Left cardiac atrium (tissue), 4 donors: ENCODE data around the gene HIP1. TPM values are rescaled to one million over a fixed set of nuclear protein-coding genes. Genes with fewer than 3 reads are reported as not detected.
"Not testable (repeated sequence)": the region's sequence is repeated elsewhere in the genome, so short reads cannot be mapped to it uniquely, and the experiment has no call there.

Source experiments
- ATAC-seq, 2 donors: fragments of 200-7000 bp; cut with Tn5 transposase; one replicate each; pipeline ENCODE4 v1.9.1; 2020; ENCODE audit warnings: mild to moderate bottlenecking in 2 of 2, moderate library complexity in 2 of 2
- DNase-seq: peaks from one replicate; pipeline ENCODE4 v3.0.0-alpha.2; 2020
- intact Hi-C, 2 donors: fragments of 100-400 bp; cut with DNase I; formaldehyde crosslinking; loops; one replicate each; pipeline versions ENCODE4 v1.14.1 to v1.15.1; 2022 to 2023
- total RNA-seq, 2 donors: library from RNA; stranded (reverse); fragmentation: NEBNext Ultra II Directional; extraction: Animal tissue kit (Norgen Biotek cat#: 25700); gene quantifications; one replicate each; pipeline ENCODE4 v1.2.1, GENCODE V29; 2021
- donor health status: DM: no; HTN: yes; CAD: no.
- donor health status: DM: no; HTN: yes; CAD: no; lungs with severe emphysema.
- donor health status: DM: yes; HTN: yes; CAD: no.
- donor health status: Dilated cardiomyopathy.

HIP1 gene
- total RNA-seq, 2 donors from 2014 or later = 15.1 to 15.5 TPM

DNA sequence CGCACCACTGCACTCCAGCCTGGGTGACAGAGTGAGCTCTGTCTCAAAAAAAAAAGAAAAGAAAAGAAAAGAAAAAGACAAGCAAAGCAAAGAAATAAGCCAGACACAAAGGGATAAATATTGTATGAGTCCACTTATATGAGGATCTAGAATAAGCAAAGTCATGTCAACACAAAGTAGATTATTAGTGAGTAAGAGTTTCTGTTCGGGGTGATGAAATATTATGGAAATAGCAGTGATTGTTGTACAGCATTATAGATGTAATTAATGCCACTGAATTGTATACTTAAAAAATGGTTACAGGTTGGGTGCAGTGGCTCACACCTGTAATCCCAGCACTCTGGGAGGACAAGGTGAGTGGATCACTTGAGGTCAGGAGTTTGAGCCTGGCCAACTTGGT, 83.2 kb downstream of the HIP1 start:
- DNase-seq = no peak
- intact Hi-C loops = loop anchor here in 1 of 2 donors (10.0 kb wide), 1 partner anchor 59 kb away; no protein-coding TSS in a partner anchor
- ATAC-seq = no peak

DNA sequence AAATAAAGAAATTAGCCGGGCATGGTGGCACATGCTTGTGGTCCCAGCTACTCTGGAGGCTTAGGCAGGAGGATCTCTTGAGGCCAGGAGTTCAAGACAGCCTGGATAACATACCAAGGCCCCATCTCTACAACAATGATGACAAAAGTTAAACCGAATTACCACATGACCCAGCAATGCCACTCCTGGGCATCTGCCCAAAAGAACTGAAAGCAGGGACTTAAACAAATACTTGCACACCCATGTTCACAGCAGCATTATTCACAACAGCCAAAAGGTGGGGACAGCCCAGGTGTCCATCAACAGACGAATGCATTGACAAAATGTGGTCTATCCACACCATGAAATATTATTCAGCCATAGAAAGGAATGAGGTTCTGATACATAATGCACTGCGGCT, 83.9 kb downstream of the HIP1 start:
- no peak for ATAC-seq
- intact Hi-C loops = loop anchor here in 1 of 2 donors (10.0 kb wide), 1 partner anchor 60 kb away; no protein-coding TSS in a partner anchor
- no peak for DNase-seq

DNA sequence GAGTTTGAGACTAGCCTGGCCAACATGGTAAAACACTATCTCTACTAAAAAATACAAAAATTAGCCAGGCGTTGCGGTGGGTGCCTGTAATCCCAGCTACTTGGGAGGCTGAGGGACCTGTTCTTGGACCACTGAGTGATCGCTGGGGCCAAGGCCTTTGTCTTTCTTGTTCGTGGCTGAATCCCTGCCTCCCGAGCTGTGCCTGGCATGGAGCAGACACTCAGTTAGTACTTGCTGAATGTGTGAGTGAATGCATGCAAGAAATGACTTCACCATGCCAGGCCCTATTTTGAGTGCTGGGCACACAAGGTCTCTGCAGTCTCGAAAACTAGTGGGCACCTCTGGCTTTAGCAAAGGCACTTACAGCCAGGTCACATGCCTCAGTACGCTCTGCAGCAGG, 85.1 kb downstream of the HIP1 start:
- ATAC-seq = no peak
- DNase-seq = no peak
- intact Hi-C loops = loop anchor here in 1 of 2 donors (10.0 kb wide), 1 partner anchor 61 kb away; no protein-coding TSS in a partner anchor

DNA sequence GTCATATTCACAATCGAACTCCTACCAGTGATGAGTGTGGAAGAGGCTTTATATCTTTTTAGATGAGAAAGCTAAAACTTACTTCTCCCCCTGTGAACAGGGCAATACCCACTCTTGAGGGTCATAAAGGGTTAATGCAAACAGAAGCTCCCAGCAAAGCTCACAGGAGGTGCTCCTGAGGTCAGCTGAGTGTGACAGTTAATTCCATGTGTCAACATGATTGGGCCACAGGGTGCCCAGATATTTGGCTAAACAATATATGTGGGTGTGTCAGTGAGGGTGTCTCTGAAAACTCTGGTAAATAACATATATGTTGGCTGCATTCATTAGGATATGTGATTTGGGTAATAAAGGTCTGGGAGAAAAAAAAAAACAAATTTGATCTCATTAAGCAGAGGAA, 86.0 kb downstream of the HIP1 start:
- ATAC-seq = no peak
- no peak for DNase-seq
- intact Hi-C loops = loop anchor here in 1 of 2 donors (10.0 kb wide), 1 partner anchor 62 kb away; no protein-coding TSS in a partner anchor

DNA sequence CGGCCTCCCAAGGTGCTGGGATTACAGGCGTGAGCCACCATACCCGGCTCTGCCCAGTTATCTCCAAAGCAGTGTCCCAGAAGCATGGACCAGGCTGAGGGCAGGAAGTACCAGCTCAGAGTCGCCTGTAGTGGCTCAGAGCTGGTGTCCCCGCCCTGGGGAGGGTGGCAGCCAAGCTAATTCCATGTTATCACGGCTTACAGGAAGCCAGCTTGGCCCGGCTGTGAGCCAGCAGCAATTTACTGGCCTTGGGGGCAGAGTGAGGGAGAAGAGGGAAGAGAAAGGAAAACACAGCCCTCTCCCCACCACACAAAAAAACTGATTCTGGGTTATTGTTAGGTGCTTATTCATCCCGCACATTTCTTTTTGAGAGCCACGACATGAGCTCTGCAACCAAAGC, 88.1 kb downstream of the HIP1 start:
- DNase-seq (peak; percentile 78), ATAC-seq (peak; percentile 70 to 84)
- intact Hi-C loops = loop anchor here in 1 of 2 donors (10.0 kb wide), 1 partner anchor 64 kb away; no protein-coding TSS in a partner anchor

DNA sequence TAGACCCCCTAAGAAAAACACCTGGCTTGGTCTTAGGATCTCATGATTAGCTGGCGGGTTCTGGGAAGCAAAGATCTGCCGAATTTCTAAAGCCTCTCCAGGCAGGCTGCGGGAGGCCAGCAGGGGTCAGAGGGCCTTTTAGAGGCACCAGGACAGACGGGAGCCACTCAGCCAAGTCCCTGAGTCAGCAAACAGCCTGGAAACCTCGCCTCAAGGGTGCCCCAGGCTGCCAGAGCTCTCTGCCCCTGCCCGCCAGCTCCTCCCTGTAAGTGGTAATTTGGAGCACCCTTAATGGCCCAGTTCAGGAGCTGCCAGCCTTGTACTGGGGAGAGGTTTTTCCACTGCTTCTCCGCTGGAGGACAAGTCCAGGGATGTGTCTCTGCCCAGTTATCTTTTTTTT, 88.7 kb downstream of the HIP1 start:
- DNase-seq (peak; percentile 36), ATAC-seq (peak in 1 of 2 donors; percentile 55)
- intact Hi-C loops = loop anchor here in 1 of 2 donors (10.0 kb wide), 1 partner anchor 65 kb away; no protein-coding TSS in a partner anchor

DNA sequence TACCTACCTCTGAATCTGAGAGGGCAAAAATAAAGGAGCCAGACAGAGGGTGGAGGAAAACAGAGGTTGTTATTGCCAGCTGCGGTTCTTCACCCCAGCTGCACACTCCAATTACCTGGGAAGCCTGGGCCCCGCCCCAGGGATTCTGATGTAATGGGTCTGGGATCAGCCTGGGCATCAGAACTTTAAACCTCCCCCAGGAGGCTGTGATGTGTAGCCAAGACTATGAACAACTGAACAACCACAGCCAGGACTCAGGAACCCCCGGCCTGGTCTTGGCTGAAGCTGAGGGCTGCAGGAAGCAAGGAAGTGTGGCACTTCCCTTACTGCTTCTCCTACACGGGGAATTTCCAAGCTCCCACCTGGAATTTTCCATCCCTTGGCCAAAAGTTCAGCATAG, 89.3 kb downstream of the HIP1 start:
- peak; percentile 62 to 82 for ATAC-seq
- intact Hi-C loops = no loop called here
- DNase-seq = no peak

DNA sequence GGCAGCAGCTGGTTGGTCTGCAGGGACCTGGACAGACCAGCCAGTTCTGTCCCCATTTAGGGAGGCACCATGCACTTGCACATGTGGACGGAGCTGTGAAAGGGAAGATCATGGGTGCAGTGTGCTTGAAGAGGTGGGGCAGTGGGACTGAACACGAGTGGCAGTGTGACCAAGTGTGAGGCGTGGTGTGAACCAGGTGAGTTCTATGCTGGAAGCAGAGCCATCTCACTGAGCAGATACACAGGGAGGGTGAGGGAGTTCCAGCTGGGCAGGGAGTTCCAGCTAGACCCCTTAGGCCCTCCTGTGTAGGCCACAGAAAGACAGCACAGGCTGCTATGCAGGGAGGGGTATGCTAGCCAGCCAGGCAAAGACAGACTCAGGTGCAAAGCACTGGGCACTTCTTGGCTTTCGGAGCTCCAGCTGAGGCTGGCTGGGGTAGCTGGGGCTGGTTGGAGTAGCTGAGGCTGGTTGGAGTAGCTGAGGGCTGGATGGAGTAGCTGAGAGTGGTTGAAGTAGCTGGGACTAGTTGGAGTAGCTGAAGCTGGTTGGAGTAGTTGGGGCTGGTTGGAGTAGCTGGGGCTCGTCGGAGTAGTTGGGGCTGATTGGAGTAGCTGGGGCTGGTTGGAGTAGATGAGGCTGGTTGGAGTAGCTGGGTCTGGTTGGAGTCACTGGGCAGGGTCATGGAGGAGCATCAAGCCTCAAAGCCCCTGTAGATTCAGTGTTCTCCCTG, 90.9 kb downstream of the HIP1 start:
- intact Hi-C loops = no loop called here
- DNase-seq (no peak), ATAC-seq (no peak)

DNA sequence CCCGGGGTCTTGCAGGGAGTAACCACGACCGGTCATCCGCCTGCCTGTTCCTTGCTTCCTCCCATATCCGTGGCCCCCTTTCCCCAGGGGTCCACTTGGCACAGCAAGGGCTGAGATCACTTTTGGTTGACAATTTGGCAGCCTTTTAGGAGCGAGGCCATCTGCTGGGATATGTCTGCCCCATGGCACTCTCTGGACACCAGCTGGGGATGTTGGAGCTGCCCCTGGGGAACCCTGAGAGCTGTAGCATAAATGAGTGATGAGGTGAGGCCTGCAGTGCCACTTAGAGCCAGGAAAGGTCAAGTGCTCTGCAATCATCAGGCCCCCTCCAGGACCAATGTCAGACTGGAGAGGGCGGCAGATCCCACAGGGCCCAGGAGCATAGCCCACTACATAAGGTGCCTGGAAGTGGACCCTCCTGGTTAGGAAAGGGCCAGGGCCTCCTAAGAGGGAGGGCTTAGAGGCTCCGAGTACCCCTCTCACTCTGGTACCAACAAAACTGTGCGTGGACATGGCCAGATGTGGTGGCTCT, 92.1 kb downstream of the HIP1 start:
- intact Hi-C loops = no loop called here
- no peak for DNase-seq
- ATAC-seq = no peak

DNA sequence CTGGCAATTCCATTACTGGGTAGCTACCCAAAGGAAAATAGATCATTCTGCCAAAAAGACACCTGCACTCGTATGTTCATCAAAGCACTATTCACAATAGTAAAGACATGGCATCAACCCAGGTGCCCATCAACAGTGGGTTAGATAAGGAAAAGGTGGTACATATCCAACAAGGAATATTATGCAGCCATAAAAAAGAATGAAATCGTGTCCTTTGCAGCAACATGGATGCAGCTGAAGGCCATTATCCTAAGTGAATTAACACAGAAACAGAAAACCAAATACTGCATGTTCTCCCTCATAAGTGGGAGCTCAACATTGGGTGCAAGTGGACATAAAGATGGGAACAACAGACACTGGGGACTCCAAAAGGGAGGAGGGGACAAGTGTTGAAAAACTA, 93.2 kb downstream of the HIP1 start:
- intact Hi-C loops = no loop called here
- no peak for ATAC-seq

DNA sequence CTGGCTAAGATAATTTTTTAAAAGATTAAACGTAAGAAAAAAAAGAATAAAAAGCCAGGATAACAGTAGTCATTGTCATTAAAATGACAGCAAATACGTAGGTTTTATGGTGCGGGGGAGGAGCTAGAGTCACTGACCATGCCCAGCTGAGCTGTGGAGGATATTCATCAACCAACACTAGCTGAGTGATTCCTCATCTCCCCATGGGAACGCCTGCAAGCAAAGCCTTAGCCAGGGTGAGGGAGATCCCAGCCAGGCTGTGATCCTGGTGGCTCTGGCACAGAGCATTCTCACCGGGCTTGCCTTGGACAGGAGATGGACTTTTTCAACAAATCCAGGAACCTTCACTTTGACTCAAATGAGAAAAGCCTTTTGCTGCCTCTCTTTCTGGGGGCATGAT, 94.2 kb downstream of the HIP1 start:
- ATAC-seq (peak in 1 of 2 donors; percentile 39), DNase-seq (no peak)
- intact Hi-C loops = no loop called here

More for the DNA sequence above, 93.2 kb downstream of the HIP1 start:
- no peak for DNase-seq

DNA sequence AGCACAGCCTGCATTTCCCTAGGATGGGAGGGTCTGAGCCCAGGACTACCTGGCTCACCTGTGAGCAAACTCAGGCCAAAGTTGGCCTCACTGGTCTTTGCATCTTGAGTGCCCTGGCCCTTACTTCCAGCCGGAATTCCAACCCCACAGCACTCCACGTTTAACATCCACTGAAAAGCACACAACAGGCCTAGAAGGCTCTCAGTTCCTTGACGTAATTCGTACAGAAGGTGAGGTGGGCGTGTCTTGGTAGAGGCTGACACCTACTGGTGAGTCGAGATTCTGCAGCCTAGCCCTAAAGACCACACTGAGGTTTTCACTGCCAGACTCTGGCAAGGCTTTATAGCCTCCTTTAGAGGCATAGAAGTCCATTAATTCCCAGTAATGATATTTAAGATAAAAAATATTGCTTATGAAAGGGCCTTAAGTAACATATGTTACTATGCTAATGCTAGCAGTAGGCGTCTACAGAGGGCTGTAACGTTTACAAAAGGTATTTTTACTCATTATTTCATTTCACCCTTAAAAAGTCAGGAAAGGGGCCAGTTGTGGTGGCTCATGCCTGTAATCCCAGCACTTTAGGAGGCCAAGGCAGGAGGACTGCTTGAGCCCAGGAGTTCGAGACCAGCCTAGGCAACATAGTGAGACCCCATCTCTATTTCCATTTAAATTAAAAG, 95.8 kb downstream of the HIP1 start:
- ATAC-seq (peak in 1 of 2 donors; percentile 23), DNase-seq (no peak)
- intact Hi-C loops = no loop called here

DNA sequence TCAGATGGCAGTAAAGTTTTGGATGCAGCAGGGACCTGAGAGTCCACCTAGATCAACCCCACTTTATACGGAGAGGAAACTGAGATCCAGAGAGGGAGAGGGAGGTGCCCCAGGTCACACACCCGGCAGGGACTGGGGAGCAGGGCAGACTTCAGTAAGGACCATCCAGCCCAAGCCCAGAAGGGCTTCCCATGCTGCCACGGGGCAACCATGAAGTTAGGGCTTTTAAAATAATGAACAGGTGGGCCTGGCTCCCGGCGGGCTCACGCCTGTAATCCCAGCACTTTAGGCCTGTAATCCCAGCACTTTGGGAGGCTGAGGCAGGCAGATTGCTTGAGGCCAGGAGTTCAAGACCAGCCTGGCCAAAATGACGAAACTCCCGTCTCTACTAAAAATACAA, 98.5 kb downstream of the HIP1 start:
- intact Hi-C loops = no loop called here
- DNase-seq (no peak), ATAC-seq (no peak)

DNA sequence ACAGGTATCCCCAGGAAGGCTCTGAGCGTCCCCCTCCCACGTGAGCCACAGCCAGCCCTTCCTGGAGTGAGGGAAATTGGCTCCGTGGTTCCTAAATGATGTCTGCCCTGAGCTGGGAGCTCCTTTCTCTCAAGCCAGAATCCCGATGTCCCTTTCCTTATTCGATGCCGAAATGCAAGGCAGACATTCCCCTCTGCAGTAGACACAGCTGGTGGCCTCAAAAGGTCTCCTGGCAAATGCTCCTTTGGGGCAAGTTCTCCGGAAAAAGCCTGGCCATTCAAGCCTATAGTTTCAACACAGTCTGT, 98.9 kb downstream of the HIP1 start:
- no peak for DNase-seq
- intact Hi-C loops = no loop called here
- no peak for ATAC-seq

DNA sequence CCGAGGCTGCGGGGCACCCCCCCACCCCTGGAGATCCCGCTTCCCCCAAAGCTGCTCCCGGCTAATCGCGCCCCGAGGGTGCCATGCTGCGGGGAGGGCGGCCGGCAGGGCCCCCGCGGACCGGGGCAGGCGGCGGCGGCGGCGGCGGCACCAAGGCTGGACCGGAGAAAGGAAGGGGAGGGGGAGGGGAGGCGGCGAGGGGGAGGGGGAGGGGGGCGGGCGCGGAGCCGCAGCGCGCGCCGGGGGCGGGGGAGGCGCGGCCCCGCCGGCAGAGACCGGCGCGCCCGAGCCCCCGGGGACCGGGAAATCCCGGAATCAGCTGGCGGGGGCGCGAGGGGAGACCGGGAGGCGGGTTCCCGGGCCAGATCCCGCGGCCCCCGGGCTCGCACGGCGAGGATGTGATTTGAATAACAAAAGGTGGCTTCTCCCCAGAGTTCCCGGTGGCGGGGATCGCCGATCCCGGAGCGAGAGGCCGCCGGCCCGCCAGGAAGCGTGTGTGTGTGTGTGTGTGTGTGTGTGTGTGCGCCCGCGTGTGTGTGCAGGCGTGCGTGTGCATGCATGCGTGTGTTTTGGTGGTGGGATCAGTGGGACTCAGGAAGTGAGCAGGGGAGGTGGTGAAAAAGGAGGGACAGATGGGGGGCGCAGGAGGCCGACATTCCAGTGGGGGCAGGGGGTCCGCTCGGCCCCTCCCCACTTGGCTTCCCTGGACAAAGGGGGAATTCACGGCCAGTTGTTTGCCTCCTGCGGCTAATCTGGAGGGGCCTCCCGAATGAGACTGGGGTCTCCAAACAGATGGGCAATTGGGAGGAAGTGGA, 99.5 kb downstream of the HIP1 start:
- intact Hi-C loops = no loop called here
- ATAC-seq = peak; percentile 59 to 60
- peak; percentile 60 for DNase-seq

DNA sequence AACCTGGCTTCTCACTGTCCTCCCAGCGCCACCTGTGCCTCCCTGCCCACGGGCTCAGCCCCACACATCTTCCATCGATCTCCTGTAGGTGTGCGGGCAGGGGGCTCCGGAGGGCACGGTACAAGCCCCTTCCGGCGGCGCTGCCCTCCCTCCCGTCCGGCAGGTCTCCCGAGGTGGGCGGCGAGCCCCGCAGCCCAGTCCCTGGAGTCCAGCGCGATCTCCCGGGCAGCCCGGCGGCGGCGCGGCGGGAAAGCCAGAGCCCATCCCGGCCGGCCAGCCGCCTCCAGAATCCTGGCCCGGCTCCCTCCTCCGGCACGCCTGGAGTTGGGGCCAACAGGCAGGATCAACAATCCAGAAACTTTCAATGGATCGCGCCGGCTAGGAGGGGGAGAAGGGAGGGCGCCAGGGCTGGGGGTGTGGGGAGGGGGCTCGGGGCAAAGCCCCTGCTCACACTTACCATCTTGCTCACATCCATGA, 100.1 kb downstream of the HIP1 start:
- peak; percentile 83 to 84 for ATAC-seq
- DNase-seq = peak; percentile 72
- intact Hi-C loops = no loop called here

DNA sequence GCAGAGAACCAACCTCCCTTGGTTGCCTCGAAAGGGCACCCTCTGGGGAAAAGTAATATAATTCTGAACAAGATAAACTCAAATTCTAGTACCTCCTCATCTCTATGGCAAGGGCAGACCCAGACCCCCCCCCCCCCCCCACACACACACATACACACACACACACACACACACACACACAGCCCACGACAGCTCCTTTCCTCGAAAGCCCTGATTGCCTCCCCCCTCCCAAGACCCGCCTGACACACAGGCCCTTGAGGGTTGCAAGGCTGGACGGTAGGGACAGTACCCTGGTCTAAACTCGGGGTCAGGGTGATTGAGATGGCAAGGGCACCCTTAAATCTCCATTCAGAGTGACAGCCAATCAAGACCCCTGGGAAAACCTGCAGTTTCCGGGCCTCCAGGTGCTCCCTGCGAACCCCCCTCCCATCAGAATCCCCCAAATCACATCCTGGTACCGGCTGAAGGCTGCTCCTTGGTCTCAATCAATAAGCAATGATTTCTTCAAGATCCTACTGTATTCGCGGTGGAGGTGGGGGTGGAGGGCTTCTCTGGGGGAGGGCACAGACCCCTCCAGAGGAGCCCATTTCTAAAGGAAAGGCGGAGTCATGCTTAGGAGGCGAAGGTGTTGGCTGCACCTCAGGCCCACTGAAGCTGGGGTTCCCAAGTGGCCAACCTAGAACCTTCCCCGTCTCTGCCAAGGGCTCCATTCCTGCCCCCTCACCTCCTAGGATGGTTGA, 100.7 kb downstream of the HIP1 start:
- DNase-seq (no peak), ATAC-seq (peak in 1 of 2 donors; percentile 6)
- intact Hi-C loops = no loop called here

DNA sequence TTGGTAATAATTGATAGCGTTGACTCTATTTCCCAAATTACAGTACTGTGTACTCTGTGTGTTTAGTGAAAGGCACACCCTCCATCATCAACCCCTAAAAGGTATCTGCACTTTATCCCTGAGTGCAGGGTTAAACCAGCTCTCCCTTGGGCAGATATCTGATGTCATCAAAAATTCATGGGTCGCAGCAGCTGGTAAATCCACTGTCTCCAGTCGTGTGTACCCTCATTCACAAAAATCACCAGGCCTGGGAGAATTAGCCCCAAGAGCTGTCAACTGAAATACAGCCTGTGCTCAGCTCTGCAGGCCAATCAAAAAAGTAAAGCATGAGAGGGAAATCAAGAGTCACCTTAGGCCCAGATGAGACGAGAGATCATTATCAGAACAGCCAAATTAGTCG, 103.7 kb downstream of the HIP1 start:
- intact Hi-C loops = no loop called here
- DNase-seq = no peak

DNA sequence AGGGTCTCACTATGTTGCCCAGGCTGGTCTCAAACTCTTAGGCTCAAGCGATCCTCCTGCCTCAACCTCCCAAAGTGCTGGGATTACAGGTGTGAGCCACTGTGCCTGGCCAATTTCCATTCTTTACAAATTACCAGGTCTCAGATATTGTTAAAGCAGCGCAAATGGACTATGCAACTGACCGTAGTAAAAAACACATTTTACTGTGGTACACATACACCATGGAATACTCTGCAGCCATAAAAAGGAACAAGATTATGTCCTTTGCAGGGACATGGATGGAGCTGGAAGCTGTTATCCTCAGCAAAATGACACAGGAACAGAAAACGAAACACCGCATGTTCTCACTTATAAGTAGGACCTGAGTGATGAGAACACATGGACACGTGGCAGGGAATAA, 106.2 kb downstream of the HIP1 start:
- intact Hi-C loops, ATAC-seq, DNase-seq: not testable (repeated sequence)

More for the DNA sequence above, 103.7 kb downstream of the HIP1 start:
- ATAC-seq = no peak
